Liver (tissue), 3 donors: ENCODE results near the gene CAMK2B.

Experiments used
- CTCF ChIP-seq: fragments of 150-350 bp; IDR thresholded peaks from 2 replicates; pipeline ENCODE4 v1.5.1; 2017; ENCODE audit warnings: improper control_type of control experiment, low read depth, low read length; ENCODE audit not compliant: missing input control
- MAX ChIP-seq: IDR thresholded peaks from 2 replicates; pipeline ENCODE4 v1.6.1; 2016; ENCODE audit warnings: antibody characterized with exemption
- RXRA ChIP-seq, 2 donors: IDR thresholded peaks; 2 replicates each; pipeline ENCODE4 v1.6.1; 2017 to 2018; ENCODE audit warnings: antibody characterized with exemption in 2 of 2, mild to moderate bottlenecking in 1 of 2
- SP1 ChIP-seq: IDR thresholded peaks from 2 replicates; pipeline ENCODE4 v1.6.1; 2018; ENCODE audit warnings: antibody characterized with exemption, mild to moderate bottlenecking
- donor health status: healthy.
- donor health status: healthy.

GRCh38 chr7:44225566-44226395 is 99.6 kb downstream of the CAMK2B start:
- TF ChIP-seq CTCF (no peak), MAX (no peak), SP1 (no peak), RXRA (IDR thresholded peaks at IDR 0.05) (no peak)
